ENCODE data around the gene CNRIP1.
"Not testable (repeated sequence)": the region's sequence is repeated elsewhere in the genome, so short reads cannot be mapped to it uniquely, and the experiment has no call there.

The CNRIP1 gene

DNA sequence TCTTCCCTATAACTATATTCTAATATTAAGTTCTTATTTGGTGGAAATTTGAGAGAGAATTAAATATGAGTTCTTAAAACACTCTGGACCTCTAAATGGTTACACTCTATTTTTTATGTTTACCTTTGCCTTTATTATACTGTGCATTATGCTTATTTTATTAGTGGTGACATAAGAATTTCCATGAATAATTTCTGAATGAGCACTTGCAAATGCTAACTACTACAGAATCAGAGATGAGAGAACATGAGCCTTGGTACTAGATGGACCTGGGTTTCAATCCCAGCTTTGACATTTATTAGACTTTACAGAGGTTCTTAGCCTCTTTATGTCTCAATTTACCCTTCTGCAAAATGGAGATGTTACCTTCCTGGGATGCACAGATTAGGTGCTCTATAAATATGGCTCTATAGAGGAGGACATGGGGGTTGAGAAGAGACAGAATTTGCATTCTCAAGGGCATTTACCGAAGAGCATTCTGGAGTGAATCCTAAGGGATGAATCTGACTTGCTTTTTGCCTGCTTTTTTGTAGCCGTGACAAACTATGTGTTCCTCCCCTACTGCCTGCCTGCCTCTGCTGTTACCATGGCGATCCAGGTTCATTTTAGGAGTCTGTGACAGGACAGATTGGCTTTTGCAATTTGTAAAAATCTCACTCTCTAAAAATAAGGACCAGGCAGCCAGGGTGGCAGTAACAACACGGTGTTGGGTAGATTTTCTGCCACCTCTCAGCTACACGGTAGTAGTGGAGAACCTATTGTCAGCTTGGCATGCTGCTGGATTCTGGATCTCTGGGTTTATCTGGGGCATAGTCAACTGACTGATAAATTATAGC is 20.7 kb upstream of the CNRIP1 start:
- no peak for DNase-seq

DNA sequence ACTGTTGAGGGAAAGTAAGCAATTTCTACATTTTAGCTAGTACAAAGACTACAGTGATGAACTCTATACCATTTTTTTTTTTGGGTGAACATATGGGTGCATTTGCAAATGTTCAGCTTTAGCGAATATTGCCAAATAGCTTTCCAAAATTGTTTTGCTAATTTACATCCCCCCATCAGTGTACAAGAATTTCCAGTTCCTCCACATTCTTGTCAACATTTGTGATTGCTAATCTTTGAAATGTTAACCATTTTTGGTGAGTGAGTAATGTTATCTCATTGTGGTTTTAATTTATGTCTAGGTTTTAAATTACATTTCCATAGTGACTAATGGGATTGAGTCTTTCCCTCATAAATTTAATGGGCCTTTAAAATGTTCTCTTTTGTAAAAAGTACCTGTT is 16.4 kb upstream of the CNRIP1 start:
- peak; percentile 54 for DNase-seq

DNA sequence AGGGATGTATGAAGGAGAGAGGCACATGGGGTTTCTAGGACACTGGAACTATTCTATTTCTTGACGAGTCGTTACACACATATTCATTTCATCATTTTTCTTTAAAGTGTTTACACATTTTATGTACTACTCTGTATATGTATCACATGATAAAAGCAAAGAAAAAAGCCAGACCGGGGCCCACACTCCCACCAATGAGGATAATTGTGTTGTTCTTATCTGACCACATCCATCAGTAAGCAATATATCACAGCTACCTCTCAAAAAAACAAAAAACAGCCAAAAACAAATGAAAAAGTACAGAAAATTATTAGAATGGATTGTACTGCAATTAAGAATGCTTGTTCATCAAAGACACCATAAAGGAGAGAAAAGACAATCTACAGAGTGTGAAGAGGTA is 14.2 kb upstream of the CNRIP1 start:
- no peak for DNase-seq

DNA sequence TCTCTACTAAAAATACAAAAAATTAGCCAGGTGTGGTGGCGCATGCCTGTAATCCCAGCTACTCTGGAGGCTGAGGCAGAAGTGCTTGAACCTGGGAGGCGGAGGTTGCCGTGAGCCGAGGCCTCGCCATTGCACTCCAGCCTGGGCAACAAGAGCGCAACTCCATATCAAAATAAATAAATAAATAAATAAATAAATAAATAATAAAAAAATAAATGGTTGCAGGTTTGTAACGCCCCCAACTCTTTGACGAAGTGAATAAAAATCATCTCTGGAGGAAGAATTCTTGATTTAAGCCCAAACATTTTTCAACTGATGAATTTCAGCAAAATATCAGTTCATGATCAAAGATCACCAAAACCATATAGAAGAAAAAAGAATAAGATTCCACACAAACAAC is 13.3 kb upstream of the CNRIP1 start:
- DNase-seq: no peak

DNA sequence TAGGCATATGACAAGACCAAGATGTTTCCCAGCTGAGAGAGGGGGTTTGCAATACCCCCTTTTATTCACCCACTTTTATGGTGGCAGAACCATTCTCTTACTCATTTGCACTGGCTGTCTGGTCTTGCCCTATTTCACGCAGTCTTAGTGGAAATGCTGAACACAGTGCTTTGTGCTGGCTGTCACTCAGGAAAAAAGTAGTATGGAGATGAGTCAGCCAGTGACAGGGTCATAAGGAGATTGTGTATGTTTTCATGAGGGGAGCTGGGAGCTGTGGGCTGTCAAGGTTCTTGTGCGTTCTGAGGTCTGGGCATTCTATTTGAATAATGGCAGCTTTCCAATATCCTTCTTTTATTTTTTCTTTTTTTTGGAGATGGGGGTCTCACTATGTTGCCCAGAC is 10.9 kb upstream of the CNRIP1 start:
- no peak for DNase-seq

DNA sequence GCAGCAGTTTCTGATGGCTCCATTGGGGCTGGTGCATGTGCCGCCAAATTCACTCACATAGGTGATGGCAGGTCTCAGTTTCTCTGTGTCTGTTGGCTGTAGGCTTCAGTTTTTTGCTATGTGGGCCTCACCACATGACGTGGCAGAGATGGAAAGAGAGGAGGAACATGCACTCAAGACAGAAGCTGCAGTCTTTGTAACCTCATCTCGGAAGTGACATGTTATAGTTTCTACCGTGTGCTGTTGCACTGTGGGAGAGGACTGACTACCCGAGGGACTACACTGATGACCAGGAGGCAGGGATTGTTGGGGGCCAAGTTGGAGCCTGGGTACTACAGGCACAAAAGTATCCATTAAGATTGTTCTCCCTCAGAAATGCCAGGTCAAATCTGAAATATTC is 9.2 kb upstream of the CNRIP1 start:
- DNase-seq: no peak

DNA sequence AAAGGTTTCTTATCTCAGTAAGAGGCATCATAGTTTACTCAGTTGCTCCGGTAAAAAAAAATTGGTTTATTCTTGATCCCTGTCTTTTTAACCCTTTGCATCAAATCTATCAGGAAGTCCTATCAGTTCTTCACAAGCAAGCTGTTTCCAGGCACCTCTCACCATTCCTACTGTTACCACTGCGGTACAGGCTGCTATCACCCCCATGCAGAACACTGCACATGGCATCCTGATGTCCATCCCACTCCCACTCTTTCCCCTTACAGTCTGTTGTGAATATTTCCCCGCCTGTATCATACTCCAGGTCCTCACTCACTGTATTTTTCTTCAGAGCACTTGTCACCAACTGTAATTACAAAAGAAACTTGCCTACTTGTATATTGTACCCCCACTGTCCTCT is 5.3 kb upstream of the CNRIP1 start:
- no peak for DNase-seq

DNA sequence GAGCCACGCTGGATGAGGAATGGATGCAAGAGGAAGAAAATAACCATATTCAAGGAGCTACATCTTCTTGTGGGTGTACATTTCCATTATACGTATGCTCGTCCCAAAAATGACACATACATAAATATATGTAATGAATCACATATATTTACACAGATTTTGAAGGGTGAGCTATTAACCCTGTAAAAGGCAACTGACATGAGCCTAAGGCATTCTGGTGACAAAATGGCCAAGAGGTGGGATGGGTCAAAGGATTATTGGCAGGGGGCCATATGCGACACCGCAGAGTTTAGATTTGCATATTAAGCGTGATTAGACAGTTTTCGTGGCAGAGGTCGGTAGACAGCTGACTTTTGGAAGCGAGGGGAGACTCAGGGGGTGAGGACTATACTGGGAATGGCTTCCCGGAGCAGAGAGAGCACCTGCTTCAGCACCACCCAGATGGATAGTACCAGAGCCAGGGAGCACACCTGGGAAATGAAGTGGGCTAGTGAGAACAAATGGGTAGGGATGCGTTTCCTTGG is 431 bp upstream of the CNRIP1 start:
- DNase-seq: no peak

DNA sequence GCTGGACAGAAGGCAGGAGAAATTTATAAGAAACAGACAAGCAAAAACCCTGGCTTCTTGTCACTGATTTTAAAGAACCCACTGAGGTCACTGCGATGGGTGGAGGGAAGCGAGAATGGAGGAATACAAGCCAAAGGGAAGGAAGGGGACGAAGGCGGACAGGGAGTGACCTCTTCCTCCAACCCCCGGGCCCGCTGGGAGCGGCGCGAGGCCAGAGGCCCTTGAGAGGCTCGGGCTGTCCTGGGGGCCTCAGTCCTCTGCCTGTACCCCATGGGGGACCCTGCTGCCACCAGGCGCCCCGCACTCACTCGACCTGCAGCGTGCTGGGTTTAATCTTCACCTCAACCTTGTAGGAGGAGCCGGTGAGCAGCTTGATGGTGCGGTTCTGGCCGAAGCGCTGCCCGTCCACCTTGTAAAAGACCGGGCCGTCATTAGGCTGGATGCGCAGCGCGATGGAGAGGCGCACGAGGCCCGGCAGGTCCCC is 793 bp downstream of the CNRIP1 start:
- DNase-seq: no peak

DNA sequence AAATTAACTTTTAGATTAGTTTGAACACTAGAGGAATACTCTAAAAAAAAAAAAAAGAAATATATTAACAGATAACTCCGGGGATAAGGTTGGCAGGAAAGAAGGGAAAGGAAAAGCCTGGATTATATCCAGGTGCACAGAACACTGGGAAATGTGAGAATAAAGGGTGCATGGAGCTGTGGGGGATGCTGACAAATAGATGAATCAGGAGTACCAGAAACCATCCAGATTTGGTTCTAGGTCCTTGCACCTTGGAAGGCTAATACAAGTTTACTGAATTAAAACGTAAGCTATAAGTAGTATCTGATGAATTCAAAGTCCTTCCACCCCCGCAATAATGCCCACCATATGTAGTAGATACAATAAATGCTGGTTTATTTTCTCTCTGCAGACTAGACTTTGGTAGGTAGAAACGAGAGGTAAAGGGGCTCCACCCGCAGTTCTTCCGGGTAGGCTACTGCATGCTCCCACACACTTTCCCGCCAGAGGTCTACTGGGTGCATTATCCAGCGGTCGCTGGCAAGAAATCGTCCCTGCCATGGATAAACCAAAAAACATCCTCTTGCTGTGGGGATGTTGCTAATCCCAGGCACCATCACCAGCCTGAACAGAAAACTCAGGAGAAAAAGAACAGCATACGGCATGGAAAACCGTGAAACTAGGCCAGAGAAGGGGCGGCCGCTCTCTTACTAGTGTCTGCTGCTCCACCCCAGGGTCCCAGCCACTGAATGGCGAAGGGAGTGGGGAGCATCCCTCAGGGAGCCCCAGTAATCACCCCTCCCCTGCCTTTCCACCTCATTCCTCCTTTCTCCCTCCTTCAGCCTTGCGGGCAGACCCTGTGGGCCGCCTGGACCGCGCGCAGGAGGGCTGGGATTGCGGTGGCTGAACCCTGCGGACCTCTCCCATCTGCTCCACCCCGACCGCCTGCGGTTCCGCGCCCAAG is 1.5 kb downstream of the CNRIP1 start:
- no peak for DNase-seq

DNA sequence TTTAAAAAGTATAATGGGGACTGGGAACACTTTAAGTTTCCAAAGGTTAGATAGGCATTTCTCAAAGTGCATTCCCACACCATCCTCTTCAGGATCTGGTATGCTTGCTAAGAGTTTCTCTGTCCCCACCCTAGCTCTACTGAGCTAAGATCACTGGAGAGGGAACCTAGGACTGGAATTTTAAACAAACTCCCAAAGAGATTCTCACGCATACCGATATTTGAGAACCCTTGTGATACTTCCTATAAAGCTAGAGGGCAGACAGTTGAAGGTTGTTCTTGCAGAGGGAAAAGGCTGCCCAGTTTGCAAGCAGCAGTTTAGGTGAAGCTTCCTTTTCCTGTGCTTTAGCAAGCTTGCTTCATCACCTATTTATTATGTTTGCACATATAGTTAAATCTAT is 3.6 kb downstream of the CNRIP1 start:
- no peak for DNase-seq

DNA sequence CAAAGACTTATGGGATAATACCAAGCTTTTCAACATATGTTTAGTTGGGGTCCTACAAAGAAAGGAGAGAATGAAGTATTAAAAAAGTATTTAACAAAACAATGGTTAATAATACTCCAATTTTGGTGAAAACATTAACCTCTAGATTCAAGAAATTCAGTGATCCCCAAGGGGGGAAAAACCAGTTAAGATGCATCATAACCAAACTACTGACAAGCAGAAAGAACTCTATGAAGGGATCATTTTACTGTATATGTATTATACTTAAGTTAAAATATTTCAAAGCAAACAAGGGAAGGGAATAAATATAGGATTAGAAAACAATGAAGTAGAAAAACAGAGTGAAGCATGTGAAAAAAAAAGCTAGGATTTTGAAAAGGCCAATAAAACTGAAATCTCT is 8.7 kb downstream of the CNRIP1 start:
- no peak for DNase-seq

DNA sequence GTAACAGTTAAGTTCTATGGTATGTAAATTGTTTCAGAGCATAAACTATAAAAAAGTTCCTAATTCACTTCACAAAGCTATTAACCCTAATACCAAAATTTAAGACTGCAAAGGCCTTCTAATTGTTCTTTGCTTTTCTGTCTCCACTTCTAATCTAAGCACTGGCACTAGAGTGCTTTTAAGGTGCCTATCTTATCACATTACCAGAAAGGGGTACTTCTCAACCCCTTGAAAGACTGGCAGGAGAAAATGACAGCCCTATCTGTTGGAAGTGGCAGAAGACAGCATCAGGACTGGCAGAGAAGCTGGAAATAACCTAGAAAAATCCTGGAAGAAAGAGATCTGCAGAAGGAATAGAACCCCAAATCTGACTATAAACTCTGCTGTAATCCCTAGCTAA is 10.3 kb downstream of the CNRIP1 start:
- DNase-seq: no peak

DNA sequence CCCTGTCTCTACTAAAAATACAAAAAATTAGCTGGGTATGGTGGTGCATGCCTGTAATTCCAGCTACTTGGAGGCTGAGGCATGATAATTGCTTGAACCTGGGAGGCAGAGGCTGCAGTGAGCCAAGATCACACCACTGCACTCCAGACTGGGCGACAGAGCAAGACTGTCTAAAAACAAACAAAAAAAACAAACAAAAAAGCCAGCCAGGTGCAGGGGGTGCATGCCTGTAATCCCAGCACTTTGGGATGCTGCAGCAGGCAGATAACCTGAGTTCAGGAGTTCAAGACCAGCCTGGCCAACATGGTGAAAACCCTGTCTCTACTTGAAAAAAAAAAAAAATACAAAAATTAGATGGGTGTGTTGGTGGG is 15.9 kb downstream of the CNRIP1 start:
- DNase-seq: not testable (repeated sequence)

DNA sequence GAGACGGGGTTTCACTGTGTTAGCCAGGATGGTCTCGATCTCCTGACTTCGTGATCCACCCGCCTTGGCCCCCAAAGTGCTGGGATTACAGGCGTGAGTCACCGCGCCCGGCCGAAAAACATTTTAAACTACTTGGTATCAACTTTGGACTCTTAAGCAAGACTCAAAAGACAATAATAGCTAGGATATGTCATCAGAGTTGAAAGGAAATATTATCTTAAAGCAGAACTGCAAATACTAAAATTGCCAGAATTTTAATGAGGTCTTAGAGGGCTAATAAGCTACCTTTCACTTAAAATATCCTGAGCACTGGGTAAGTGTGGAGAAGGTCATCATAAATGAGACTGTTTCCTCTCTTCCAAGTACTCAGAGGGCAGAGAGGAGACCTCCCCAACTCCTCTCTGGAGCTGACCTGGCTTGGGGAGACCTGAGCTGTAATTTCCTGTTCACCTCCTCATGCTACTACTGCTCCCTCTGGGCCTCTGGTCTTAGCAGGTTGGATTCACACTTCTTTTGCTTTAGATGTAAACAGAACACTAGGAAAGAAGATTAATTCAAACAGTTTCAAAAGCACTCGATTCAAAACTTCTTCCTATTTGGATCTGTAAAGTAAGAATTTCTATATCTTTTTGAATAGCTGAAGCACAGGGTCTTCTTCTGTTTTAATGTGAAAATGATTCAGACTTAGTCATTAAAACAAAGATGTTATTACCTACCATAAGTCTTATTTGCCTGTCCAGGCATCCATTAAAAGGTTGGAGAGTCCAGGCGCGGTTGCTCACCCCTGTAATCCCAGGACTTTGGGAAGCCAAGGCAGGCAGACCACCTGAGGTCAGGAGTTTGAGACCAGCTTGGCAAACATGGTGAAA is 16.5 kb downstream of the CNRIP1 start:
- DNase-seq: no peak

DNA sequence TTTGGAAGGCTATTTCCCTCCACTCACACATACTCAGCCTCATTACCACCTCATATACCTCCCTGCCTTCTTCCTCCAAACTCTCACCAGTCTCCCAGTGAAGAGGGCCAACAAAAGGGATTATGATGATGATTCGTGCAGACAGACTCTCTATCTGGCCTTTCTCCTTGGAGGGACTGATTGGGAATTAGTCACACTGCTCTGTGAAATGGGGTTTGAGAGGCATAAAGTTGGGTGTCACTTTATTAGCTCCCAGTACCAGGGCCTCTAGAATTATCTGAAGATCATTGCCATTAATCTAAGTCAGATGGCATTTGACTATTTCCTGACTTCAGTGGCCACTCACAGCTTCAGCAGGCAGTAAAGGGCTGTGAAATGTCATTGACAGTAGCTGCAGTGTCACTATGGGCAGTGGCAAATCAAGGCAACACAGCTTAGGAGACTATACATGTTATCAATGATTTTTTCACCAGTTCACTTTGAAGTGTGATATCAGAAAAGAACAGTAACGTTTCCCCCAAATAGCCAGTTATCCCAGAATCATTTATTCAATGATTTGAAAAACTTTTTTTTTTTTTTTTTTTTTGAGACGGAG is 17.4 kb downstream of the CNRIP1 start:
- peak; percentile 57 for DNase-seq

DNA sequence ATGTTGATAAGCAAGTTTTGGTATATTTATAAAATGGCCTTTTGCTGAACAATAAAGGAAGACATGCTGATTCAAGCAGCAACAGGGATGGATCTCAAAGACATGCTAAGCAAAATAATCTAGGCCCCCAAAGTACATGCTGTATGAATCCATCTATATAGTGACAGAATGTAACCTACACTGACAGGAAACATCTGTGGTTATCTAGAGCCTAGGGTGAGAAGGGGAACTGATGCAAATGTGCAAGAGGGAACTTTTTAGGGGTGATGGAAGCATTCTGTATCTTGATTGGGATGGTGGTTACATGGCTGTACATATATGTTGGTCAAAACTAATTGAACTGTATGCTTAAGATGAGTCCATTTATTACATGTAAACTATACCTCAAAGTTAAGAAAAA is 24.2 kb downstream of the CNRIP1 start:
- DNase-seq: no peak

DNA sequence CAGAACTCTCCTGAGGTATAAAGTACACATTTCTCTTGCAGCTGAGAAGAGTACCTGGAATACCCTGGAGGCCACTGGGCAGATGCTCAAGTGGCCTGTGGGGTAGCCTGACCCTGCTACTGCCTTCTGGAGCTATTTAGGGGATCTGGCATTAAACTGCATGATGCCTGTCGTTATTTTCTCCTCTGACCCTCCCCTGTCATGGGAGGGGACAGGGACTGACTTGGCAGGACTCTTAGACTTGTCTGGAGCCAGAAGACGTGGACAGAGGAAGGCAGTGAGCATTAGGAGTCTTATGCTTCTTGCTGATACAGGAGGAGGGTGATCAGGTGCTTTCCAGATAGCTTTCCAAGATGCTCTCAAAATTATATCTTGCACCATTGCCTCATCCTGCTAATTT is 24.8 kb downstream of the CNRIP1 start:
- no peak for DNase-seq

DNA sequence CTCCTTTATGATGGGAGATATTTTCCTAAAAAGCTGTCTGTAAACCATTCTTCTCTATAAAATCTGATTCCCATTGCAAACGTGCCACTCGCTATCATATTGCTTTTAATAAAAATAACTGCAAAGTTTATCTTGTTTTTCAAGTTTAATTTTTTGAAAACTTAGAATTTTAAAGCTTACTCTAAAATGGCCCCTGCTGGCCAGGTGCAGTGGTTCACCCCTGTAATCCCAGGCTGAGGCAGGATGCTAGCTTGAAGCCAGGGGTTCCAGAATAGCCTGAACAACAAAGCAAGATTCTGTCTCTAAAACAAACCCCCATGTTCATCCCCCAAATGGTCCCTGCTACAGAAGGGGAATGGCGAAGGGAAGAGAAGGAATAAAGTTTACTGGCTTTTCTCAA is 25.6 kb downstream of the CNRIP1 start:
- no peak for DNase-seq

DNA sequence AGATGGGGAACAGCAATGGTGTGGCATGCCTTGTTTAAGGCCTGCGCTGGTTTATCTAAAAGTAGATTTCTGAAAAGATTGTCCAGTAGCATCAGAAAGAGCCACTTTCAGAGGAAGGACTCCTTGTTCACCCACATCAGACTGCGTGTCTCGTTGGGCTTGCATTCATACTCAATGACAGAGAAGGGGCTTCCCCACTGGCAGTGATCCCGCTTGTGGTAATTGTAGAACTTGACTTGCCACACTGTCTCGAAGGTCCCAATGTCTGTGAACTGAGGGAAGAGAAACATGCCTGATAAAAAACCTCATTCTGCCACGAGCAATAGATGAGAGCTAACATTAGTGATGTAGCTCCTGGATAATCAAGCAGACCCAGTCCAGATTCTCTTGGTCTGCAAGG is 26.0 kb downstream of the CNRIP1 start:
- no peak for DNase-seq

DNA sequence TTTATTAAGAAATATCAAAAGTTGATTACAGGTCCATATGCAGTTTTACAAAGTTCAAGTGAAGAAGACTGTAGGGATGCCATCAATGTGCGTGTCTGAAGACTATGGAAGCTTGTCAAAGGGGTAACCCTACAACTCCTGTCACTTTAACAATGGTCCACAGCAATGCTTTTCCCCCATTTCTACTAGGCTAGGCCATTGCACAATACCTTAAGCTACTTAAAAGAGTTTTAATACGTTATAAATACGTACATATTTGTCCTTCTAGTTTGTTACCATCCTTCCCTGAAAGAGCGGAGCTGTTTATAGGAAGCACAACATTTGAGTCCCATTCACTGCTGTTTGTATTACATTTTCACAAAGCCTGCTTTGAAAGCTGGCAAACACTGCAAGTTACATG is 26.7 kb downstream of the CNRIP1 start:
- no peak for DNase-seq

DNA sequence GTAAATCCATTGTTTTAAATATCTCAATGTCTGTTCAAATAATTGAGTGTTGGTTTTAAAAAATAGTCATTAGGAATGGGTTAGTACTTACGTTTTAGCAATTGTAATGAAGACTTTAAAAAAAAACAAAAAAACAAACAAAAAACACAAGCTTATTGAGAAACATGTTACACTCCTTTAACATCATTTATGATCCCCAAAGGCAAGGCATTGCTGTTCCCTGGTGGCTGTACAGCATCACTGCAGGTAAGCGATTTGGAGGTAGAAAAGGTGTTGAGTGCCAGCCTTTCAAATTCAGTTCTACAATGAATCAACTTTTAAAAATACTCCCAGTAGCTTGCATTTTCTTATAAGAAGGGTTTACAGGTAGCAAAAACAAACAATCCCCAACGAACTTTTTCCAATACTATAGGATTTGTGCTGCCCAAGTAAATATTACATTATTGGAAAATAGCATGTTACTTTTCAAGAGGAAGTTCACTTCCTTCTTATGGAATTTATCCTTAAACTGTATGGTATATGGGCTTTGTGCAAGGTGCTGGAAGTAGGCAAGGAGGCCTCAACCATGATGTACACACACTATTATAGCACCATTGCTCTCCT is 27.5 kb downstream of the CNRIP1 start:
- no peak for DNase-seq

Data from NCI-H226 (cell line).